ENCODE measurements around the gene ITGB5.

Gene ITGB5

DNA sequence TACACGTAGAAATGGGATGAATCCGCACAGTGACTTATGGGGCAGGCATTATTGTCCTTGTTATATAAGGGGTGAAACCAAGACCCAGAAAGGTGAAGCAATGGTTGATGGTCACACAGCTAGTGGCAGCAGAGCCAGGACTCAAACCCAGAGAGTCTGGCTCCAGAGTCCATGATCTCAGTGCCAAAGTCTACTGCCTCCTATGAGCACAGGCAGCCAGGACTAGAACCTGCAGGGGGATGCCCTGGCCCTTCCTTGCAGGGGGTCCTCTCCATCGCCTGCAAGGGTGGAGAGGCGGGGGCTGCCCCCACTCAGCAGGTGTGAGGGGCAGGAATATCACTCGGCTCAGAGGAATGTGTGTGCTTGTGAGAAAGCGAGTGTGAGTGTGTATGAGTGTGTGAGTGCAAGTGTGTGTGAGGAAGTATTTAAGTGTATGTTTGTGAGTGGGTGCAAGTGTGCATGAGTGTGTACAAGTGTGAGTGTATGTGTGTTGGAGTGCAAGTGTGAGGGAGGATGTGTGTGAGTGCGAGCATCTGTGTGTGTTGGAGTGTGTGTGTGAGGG is 112.2 kb downstream of the ITGB5 start:
- ATAC-seq: no peak
- TF ChIP-seq TOX (CRISPR knock-in tag; IDR thresholded peaks at IDR 0.05; ENCODE audit: borderline replicate concordance) (no peak), ZC3H10 (CRISPR knock-in tag; IDR thresholded peaks at IDR 0.05) (no peak), ISL1 (CRISPR knock-in tag; IDR thresholded peaks at IDR 0.05) (no peak)

DNA sequence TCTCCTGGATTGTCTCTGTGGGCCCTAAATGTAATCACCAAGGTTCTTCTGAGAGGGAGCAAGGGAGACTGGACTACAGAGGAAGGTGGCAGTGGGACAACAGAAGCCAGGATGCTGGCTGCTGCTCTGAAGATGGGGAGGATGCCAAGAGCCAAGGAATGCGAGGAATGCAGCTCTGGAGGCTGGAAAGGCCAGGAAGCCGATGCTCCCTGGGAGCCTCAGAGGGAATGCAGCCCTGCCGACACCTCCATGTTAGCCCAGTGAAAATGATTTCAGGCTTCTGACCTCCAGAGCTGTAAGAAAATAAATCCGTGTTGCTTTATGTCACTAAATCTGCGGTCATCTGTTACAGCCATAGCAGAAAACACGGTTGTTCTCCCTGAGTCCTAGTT is 112.8 kb downstream of the ITGB5 start:
- ATAC-seq: peak; percentile 55
- no peak for TF ChIP-seq ZNF8 (CRISPR knock-in tag; IDR thresholded peaks at IDR 0.05)
- TF ChIP-seq CSDC2 (CRISPR knock-in tag; IDR thresholded peaks at IDR 0.05): 0 out of 2 replicates have a peak, but pooled peaks have one; percentile 53
- no peak for TF ChIP-seq RARB (CRISPR knock-in tag; IDR thresholded peaks at IDR 0.05)
- TF ChIP-seq, protein P1, sequence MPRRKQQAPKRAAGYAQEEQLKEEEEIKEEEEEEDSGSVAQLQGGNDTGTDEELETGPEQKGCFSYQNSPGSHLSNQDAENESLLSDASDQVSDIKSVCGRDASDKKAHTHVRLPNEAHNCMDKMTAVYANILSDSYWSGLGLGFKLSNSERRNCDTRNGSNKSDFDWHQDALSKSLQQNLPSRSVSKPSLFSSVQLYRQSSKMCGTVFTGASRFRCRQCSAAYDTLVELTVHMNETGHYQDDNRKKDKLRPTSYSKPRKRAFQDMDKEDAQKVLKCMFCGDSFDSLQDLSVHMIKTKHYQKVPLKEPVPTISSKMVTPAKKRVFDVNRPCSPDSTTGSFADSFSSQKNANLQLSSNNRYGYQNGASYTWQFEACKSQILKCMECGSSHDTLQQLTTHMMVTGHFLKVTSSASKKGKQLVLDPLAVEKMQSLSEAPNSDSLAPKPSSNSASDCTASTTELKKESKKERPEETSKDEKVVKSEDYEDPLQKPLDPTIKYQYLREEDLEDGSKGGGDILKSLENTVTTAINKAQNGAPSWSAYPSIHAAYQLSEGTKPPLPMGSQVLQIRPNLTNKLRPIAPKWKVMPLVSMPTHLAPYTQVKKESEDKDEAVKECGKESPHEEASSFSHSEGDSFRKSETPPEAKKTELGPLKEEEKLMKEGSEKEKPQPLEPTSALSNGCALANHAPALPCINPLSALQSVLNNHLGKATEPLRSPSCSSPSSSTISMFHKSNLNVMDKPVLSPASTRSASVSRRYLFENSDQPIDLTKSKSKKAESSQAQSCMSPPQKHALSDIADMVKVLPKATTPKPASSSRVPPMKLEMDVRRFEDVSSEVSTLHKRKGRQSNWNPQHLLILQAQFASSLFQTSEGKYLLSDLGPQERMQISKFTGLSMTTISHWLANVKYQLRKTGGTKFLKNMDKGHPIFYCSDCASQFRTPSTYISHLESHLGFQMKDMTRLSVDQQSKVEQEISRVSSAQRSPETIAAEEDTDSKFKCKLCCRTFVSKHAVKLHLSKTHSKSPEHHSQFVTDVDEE (CRISPR knock-in tag; IDR thresholded peaks at IDR 0.05): 0 out of 2 replicates have a peak, but pooled peaks have one; percentile 39
- no peak for TF ChIP-seq ESRRG (CRISPR knock-in tag; IDR thresholded peaks at IDR 0.05)
- TF ChIP-seq ISL1 (CRISPR knock-in tag; IDR thresholded peaks at IDR 0.05): peak; percentile 51
- no peak for TF ChIP-seq TOX (CRISPR knock-in tag; IDR thresholded peaks at IDR 0.05; ENCODE audit: borderline replicate concordance)
- TF ChIP-seq SNAI2 (CRISPR knock-in tag; IDR thresholded peaks at IDR 0.05): no peak

DNA sequence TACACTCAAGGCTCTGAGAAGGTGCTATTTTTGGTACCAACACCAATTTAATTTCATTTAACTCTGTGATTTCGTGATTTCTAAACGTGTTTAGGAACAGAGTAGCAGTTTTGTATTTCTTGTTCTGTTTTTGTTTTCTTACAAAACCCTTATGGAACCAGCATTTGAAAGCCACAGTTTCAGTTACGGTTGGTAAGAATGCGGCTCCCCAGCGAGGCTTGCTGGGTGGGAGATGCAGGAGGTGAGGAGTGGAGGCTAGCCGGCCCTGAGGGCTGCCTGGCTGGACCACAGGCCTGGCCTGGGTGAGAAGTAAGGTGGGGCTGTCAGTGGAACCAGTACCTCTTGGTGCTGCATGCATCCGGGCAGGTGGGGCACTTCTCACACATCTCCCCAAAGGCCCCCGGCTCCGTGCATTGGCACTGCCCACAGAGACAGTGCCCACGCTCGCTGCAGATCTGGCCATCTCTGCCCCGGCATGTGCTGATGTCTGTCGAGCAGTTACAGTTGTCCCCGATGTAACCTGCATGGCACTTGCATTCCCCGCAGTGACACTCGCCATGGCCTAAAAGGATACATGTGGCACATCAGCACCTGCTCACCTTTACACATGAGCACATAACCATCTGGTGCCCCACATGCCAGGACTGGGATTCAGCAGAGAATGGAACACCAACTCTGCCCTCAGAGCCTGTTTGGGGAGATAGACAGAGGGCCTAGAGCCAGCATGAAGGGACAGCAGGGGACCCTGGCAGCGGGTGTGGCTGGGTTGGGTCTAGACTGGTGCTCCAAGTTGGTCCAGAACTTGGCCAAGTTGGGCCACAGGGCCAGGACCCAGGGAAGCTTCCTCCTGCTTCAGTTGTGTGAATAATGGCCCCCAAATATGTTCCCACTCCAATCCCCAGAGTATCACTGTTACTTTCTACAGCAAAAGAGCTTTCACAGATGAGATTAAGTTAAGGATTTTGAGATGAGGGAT is 113.5 kb downstream of the ITGB5 start:
- TF ChIP-seq, protein P2, sequence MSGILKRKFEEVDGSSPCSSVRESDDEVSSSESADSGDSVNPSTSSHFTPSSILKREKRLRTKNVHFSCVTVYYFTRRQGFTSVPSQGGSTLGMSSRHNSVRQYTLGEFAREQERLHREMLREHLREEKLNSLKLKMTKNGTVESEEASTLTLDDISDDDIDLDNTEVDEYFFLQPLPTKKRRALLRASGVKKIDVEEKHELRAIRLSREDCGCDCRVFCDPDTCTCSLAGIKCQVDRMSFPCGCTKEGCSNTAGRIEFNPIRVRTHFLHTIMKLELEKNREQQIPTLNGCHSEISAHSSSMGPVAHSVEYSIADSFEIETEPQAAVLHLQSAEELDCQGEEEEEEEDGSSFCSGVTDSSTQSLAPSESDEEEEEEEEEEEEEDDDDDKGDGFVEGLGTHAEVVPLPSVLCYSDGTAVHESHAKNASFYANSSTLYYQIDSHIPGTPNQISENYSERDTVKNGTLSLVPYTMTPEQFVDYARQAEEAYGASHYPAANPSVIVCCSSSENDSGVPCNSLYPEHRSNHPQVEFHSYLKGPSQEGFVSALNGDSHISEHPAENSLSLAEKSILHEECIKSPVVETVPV (CRISPR knock-in tag; IDR thresholded peaks at IDR 0.05): no peak
- TF ChIP-seq OSR1 (CRISPR knock-in tag; IDR thresholded peaks at IDR 0.05): no peak
- TF ChIP-seq, protein P3, sequence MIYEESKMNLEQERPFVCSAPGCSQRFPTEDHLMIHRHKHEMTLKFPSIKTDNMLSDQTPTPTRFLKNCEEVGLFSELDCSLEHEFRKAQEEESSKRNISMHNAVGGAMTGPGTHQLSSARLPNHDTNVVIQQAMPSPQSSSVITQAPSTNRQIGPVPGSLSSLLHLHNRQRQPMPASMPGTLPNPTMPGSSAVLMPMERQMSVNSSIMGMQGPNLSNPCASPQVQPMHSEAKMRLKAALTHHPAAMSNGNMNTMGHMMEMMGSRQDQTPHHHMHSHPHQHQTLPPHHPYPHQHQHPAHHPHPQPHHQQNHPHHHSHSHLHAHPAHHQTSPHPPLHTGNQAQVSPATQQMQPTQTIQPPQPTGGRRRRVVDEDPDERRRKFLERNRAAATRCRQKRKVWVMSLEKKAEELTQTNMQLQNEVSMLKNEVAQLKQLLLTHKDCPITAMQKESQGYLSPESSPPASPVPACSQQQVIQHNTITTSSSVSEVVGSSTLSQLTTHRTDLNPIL (CRISPR knock-in tag; IDR thresholded peaks at IDR 0.05; ENCODE audit: low read depth): no peak
- TF ChIP-seq ZNF8 (CRISPR knock-in tag; IDR thresholded peaks at IDR 0.05): no peak
- no peak for ATAC-seq

DNA sequence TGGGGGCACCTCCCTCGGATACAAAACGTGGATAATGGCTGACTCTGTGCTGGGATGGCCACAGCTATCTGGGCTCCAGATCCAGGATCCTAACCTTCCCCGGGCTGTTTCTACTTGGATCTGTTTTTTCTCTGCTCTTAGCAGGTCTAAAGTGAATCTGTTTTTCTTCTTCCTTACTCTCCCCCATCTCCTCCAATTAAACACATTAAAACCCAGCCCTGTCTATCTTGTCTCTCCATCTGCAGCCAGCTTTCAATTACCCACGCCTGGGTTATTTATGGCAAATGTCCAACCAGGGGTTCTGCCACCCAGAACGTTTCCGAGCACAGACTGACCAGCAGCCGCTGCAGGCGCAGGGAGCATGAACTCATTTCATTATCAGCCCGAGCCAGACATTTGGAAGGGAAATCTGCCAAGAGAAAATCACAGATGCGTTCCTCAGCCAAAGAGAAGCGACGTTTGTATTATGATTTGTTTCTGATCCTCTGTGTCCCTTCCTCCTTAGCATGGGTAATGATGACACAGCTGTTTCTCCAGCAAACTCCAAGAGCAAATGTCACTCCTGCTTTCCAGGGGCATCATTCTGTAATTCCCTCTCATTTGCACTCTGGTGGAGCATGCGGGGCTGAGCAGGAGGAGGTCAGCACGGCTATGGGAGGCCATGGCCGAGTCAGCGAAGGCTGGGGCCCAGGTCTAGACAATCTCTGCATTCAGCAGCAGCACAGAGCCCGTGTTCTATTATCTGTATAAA is 114.9 kb downstream of the ITGB5 start:
- peak; percentile 85 for ATAC-seq
- TF ChIP-seq, protein P3 (CRISPR knock-in tag; IDR thresholded peaks at IDR 0.05; ENCODE audit: low read depth): peak; percentile 94
- TF ChIP-seq TOX (CRISPR knock-in tag; IDR thresholded peaks at IDR 0.05; ENCODE audit: borderline replicate concordance) (peak; percentile 94), ARNTL (CRISPR knock-in tag; IDR thresholded peaks at IDR 0.05; ENCODE audit: borderline replicate concordance, low read depth) (peak; percentile 86; the same call in 1 of the 2 replicates), TCF4 (CRISPR knock-in tag; IDR thresholded peaks at IDR 0.05; ENCODE audit: borderline replicate concordance) (peak; percentile 100), PPARA (CRISPR knock-in tag; IDR thresholded peaks at IDR 0.05; ENCODE audit: borderline replicate concordance) (peak; percentile 86; the same call in 1 of the 2 replicates), CSDC2 (CRISPR knock-in tag; IDR thresholded peaks at IDR 0.05) (peak; percentile 47; the same call in 1 of the 2 replicates), RARB (CRISPR knock-in tag; IDR thresholded peaks at IDR 0.05) (peak; percentile 73; the same call in 1 of the 2 replicates), GLIS3 (CRISPR knock-in tag; IDR thresholded peaks at IDR 0.05) (peak; percentile 97), BACH2 (CRISPR knock-in tag; IDR thresholded peaks at IDR 0.05; ENCODE audit: borderline replicate concordance) (no peak; the same call in 1 of the 2 replicates), SNAI2 (CRISPR knock-in tag; IDR thresholded peaks at IDR 0.05) (peak; percentile 99), ZNF70 (CRISPR knock-in tag; IDR thresholded peaks at IDR 0.05) (peak; percentile 74), ZC3H10 (CRISPR knock-in tag; IDR thresholded peaks at IDR 0.05) (peak; percentile 47; the same call in 1 of the 2 replicates), ZNF565 (CRISPR knock-in tag; conservative IDR thresholded peaks at IDR 0.05; ENCODE audit: low read depth) (peak; percentile 92), ESRRG (CRISPR knock-in tag; IDR thresholded peaks at IDR 0.05) (peak; percentile 90)
- TF ChIP-seq, protein P4, sequence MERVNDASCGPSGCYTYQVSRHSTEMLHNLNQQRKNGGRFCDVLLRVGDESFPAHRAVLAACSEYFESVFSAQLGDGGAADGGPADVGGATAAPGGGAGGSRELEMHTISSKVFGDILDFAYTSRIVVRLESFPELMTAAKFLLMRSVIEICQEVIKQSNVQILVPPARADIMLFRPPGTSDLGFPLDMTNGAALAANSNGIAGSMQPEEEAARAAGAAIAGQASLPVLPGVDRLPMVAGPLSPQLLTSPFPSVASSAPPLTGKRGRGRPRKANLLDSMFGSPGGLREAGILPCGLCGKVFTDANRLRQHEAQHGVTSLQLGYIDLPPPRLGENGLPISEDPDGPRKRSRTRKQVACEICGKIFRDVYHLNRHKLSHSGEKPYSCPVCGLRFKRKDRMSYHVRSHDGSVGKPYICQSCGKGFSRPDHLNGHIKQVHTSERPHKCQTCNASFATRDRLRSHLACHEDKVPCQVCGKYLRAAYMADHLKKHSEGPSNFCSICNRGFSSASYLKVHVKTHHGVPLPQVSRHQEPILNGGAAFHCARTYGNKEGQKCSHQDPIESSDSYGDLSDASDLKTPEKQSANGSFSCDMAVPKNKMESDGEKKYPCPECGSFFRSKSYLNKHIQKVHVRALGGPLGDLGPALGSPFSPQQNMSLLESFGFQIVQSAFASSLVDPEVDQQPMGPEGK (CRISPR knock-in tag; IDR thresholded peaks at IDR 0.05; ENCODE audit: borderline replicate concordance): peak; percentile 95
- TF ChIP-seq, protein P1 (CRISPR knock-in tag; IDR thresholded peaks at IDR 0.05): peak; percentile 99

All from SK-N-SH treated with all-trans-retinoic acid at 6 μM for 48 hours (cell line).